Right ventricle myocardium inferior (tissue), 1 donor: ENCODE measurements around the gene CACNB1. TPM values are rescaled to one million over a fixed set of nuclear protein-coding genes. Genes with fewer than 3 reads are reported as not detected.

Experiments used
- ATAC-seq: fragments of 200-7000 bp; cut with Tn5 transposase; one replicate; pipeline ENCODE4 v1.9.1; 2020; ENCODE audit warnings: mild to moderate bottlenecking, moderate library complexity
- DNase-seq: peaks from one replicate; pipeline ENCODE4 v3.0.0; 2021; ENCODE audit errors: missing footprints
- intact Hi-C: fragments of 100-400 bp; cut with DNase I; formaldehyde crosslinking; loops from one replicate; pipeline ENCODE4 v1.11.0; 2022
- total RNA-seq: library from RNA; stranded (reverse); fragmentation: NEBNext Ultra II Directional; extraction: Animal tissue kit (Norgen Biotek cat#: 25700); gene quantifications from one replicate; pipeline ENCODE4 v1.2.1, GENCODE V29; 2021
- donor health status: DM: no; HTN: yes; CAD: no; lungs with severe emphysema.

The CACNB1 gene
- total RNA-seq, 1 donor from 2014 or later, result 7.4 TPM

DNA sequence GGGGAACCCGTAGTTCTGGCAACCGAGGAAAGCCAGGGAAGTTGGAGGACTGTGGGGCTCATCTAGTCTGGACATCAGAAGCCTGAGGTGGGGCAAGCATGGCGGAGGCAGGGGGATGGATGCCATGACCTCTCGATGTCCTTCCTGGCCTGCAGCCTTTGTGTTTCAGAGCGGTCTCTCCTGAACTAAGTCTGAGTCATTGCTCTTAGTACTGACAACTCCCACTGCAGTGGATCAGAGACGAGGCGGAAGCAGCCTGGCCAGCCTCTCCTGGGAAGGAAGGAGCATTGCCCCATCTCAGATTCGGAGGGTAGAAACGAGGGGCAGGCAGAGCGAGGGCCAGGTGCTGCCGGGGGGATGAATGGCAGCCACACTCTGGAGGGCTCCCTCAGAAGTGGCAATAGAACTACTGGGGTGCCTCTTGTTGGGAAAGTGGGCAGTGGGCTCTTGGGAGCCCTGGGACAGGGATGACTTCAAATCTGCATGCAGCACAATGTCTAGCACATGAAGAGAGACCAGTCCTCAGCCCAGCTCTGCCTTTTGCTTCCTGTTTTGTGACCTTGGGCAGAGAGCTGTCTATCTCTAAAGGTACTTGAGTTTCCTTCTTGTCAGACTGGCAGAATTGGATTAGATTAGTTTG lies 31.9 kb upstream of the CACNB1 start:
- no peak for DNase-seq
- ATAC-seq, result no peak
- intact Hi-C loops, result no loop called here

DNA sequence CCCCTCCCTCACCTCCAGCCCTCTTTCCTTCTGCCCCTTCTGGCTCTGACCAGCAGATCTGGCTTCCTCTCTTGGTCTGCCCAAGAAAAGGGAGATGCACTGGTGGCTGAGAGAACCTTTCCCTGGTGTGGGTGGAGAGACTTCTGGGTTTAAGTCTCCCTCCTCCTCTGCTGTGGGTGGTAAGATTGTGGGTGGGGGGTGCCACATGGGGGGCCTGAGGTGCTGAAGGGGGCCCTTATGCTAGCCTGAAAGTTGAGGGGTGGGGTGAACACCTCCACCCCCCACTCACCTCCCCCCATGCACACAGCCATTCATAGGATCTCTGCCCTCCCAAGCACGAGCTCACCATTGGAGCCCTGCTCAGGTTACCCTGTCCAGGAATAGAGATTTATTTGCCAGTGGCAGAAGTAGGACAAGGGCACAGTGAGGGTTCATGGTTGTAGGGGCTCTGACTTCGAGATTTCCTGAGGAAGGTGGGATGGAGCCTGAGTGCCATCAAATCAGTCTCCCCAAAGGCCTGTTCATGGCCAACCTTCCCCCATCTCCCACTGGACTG lies 30.0 kb upstream of the CACNB1 start:
- intact Hi-C loops, result no loop called here
- no peak for DNase-seq
- no peak for ATAC-seq

DNA sequence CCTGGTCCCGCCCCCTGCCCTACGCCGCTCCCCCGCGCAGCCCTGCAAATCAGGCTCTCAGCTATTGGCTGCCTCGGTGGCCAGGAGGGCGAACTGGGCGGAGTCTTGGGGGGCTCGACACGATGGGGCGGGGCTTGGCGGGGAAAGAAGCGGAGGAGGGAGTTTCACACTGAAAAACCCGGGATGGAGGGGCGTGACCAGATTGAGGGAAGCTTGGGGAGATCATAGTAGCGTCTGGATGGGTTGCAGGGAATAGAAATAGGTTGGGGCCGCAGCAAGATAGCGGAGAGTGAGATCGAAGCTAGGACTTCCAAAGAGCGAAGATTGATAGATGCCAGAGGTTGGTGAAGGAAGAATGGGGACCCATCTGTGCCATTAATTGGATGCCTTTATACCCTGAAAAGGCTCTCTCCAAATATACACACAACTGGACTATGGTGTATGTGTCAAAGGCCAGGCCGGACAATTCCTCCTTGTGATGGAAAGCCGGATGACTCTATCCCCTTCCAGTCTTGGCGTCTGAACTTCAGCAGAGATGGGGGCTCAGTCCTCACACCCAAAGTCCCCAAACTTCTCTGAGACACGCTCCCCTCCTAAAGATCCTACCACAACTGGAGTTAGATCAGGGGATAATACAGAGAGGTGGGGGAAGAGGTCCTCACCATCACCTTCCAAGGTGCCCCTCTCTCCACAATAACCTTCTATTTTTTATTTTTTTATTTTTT lies 28.7 kb upstream of the CACNB1 start:
- DNase-seq (no peak), ATAC-seq (peak; percentile 82)
- intact Hi-C loops, result no loop called here

DNA sequence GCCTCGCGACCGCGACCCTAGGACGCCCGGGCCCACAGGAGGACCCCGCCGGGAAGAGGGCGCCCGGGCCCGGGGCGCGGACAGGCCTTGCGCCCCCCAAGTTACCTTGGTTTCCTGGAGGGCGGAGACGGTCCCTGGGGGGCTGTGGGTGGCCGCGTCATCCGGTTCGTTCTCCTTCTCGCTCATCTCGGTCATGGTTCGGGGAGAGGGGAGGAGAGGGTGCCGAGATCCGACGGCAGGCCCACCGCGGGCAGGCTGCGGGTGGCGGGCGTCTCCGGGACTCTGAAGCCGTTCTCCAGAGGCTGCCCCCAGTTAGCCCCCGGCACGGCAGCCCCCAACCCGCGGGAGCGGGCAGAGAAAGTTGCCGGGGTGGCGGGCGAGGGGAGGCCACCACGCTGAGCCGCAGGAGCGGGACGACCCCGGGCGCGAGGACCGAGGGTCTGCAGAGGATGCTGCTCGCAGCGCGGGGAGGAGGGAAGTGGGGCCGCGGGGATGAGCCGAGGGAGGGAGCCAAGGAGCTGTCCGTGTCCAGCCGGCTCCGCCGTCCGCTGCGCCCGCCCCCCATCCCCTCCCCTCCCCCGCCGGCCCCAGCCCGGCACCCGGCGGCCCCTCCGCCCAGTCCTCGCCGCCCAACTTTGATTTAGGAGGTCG lies 28.0 kb upstream of the CACNB1 start, which contains the start of gene STAC2:
TSS of gene STAC2 (minus strand) at position 638 of the 651 bp plus-strand sequence. CDS start at position 195, 443 bp downstream.
- DNase-seq, result no peak
- intact Hi-C loops, result no loop called here
- no peak for ATAC-seq

DNA sequence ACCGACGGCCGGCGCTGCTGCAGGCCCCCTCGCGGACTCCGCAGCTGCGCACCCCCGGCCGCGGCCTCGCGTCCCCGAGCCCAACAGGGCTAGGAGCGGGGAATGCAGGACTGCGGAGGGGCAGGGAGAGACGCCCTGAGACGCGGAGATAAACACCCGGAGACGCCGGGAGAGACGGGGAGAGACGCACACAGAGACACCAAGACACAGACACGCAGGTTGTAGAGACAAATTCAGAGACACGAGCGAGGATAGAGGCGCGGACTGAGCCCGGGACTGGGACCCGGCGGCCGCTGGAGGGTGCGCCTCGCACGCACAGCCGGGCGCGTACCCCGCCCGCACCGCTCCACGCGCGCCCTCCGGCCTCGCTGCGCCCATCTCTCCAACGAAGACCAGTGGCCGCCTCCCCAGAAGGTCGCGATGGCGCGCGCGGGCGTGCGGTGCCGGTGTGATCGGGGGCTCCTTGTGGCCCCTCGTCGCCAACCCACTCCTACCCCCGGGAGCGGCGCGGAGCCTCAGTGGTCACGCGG lies 27.4 kb upstream of the CACNB1 start:
- ATAC-seq (no peak), DNase-seq (no peak)
- intact Hi-C loops, result no loop called here

DNA sequence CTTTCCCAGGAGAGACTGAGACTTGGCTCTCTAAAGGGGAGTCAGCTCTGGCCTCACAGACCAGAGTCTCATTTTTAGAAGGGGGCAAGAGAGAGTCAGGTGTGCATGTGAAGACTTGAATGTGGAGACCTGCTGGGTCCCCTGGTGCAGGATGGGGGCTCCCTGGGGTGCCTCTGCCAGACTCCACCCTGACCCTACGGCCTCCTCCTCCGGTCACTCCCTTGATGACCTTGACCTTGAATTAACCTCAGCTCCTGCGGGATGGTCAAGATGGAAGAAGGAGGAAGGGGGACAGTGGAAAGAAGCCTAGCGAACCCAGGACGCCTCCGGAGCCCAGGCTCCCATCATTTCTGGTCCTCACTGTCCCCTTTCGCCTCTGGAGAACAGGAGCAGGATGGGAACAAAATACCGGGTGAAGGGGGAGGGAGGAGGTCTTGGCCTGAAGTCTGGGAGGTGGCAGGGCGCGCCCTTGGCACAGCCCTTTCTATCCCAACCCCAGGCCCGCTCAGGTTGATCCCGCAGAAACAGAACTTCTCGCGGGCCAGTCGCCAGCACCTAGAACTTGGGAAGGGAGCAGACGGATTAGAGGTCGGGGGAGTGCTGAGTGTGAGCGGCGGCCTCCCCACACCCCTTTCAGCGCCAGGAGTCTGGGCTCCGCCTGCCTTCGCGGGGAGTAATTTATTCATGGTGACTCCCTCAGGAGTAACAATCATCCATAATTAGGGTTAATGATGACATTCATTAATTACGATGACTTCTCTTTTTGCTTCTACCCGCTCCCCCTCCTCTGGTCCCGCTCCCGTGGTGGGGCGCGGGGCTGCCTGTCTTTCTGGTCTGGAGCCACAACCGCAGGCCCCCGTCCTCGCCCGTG lies 26.7 kb upstream of the CACNB1 start:
- intact Hi-C loops, result no loop called here
- ATAC-seq, result no peak
- DNase-seq, result no peak

DNA sequence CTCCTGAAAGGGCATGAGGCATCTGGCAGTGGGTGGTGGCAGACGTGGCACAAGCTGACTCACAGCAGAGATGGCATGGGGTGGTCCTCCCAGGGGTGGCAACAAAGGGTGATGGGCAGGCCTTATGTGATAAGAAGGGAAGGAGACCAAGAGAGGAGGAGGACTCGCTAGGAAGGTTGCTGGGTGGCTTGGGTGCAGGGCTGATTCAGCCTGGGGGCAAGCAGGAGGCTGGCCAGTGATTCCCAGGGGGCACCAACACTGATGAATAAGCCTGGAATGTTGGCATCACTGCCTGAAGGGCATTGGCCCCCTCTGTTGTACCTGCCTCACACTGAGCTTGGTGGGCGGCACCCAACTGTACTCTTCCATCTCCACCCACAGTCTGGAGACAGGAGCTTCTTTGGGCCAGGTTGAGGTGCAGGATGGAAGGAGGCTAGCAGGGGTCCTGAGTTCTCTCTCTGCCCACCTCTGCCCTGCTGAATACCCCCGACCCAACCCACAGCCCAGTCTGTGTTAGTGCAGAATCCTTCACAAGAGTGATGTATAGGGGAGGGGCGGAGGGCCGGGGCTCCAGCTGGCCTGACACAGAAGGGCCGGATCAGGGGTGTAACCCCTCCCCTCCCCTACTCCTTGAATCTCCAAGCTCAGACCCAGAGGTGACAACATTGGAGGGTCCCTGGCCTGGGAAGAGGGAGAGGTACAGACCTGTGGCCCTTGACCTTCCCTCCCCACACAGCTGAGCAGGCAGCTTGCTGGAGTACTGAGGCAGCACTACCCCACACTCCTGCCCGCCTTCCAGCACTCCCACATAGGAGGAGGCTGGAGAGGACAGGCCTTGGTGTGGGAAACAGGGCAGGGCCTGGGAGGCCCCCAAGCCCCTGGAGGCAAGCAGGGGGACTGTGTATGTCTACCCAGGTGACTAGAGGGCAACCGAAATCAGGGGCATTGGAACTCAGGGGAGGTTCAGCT lies 25.7 kb upstream of the CACNB1 start:
- intact Hi-C loops, result no loop called here
- no peak for ATAC-seq
- DNase-seq, result no peak

DNA sequence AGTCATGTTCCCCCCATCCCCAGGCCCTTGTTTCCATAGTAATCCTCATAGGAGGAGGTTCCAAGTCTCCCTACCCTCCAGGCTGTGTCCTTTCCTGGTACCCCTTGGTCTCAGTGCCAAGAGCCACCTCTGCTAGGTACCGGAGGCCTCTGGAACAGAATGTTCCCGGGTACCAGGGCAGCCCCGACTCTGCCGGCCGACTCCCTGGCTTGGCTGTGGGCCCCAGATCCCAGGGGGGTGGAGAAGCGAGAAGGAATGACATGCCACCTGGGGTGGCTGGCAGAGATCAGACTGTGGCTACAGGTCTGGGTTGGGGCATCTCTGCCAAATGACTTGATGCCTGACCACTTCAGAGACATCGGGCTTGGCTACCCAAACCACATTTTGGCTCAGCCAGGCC lies 24.7 kb upstream of the CACNB1 start:
- ATAC-seq, result no peak
- no peak for DNase-seq

DNA sequence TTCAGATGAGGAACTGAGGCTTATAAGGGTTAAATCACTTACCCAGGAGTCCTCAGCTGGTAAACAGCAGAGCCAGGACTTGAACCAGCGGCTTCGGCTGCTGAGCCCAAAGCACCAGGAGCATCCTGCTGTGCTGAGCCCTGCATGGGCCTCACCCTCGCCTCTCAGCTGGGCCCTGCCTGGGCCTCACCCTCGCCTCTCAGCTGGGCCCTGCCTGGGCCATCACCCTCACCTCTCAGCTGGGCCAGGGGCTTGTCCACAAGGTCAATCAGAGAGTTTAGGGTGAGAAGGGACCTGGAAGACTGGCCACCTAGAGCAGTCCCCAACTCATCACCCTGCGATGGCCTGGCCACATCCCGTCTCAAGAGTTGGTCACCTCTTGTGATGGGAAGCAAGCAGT lies 24.1 kb upstream of the CACNB1 start:
- ATAC-seq (no peak), DNase-seq (no peak)
- intact Hi-C loops, result no loop called here

More for the DNA sequence above, 24.7 kb upstream of the CACNB1 start:
- intact Hi-C loops, result no loop called here

DNA sequence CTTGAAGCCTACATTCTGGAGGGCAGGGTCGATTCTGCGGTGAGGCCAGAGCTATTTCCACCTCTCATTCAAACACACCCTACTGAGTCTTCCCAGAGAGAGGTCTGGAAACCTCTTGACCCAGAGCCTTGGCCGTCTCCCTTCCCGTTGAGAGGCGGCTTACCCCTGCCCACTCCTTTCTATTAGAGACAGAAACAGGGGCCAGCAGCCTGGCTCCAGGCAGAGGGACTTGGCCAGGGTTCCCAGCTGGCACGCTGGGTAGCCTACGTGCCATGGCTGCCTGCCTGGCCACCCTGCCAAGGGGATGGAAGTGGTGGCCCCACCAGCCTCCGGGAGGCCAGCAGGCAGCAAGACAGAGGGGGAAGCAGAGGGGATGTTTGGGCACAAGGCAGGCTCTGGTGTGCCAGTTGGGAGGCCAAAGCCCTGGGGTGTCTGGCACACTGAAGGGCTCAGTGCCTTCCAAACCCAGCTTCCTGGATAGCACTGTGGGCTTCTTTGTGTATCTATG lies 22.2 kb upstream of the CACNB1 start:
- ATAC-seq, result peak; percentile 81
- intact Hi-C loops, result no loop called here
- DNase-seq, result no peak

DNA sequence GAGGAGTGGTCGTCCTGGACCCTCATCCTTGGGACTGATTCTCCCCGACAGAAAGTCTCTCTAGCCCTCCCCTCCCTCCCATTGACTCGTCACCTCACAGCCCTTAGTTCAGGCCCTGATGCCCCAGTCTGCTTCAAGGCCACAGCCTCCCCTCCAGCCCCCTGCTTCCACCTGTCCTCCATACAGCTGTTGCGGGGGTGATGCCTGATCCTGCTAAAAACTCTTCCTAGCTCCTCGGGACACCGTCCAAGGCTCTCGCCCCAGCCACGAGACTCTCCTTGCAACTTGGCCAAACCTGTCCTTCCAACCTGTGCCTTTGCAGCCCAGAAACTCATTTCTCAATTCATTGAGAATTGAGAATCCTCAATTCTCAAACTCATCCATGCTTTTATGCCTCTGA lies 21.4 kb upstream of the CACNB1 start:
- ATAC-seq (no peak), DNase-seq (no peak)
- intact Hi-C loops, result no loop called here

DNA sequence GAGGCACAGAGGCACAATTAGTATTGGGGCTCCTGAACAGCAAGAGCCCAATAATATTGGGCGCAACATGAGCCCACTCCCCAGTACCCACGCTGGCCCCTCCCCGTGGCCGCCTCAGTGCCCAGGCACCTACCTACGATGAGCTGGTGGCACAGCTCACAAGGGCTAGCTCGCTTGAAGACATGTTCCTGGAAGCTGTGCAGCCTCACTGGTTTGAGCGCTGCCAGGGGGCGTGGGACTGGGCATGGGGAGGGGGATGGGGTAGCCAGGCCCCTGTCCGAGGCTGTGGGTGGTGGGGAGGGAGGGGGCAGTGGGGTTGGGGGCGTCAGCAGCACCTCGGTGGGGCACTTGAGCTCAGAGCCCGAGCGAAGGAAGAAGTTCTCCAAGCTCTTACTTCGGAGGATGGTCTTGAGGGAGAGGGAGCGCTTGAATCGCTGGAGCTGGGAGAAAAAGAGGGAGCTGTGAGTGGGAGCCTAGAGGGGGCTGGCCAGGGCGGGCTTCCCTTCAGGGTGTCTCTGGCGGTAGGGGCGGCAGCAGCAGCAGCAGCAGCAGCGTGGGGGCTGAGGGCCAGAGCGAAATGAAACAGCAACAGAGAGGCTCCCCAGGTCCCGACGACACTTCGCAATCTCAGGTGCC lies 20.4 kb upstream of the CACNB1 start:
- no peak for ATAC-seq
- DNase-seq, result no peak
- intact Hi-C loops, result no loop called here

DNA sequence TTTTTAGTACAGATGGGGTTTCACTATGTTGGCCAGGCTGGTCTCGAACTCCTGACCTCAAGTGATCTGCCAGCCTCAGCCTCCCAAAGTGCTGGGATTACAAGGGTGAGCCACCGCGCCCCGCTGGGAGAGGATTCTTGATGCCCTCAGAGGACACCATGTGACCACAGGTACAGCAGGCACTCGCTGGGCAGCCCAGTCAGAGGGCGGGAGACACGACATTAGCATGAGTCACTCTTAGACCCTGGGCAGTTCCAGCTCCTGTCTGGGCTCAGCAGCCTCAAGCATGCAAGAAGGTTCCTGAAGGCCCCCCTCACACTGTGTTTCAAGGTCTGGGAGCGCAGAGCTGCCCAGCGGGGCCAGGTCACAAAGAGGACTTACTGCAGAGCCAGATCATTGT lies 16.4 kb upstream of the CACNB1 start:
- intact Hi-C loops, result no loop called here
- no peak for ATAC-seq

DNA sequence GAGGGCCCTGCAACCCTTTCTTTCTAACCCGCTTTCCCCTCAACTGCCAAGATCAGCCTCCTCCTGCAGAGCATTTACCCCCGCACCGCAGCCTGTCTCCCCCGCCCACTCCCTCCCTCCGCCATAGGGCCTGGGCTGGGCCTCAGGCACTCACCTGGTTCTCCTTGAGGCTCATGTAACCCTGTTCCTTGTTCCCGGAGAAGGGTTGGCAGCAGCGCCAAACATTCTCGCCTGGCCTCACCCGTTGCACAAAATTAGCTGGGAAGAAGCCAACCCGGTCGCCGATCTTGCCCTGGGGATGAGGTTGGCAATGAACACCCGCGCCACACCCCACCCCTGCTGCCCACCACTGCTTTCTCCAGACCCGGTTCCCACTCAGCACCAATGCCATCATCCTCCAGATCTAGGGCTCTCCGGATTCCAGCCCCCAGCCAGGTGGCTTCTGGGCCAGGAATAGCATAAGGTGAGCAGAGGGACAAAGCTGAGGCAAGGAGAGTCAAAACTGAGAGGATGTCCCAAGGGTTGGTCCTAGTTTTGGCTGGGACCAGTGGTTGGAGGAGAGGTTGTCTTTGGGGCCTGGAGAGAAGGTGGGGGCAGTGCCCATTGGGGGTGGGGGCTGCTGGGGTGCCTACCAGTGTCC lies 15.5 kb upstream of the CACNB1 start:
- DNase-seq (no peak), ATAC-seq (no peak)
- intact Hi-C loops, result no loop called here

More for the DNA sequence above, 16.4 kb upstream of the CACNB1 start:
- DNase-seq, result no peak

DNA sequence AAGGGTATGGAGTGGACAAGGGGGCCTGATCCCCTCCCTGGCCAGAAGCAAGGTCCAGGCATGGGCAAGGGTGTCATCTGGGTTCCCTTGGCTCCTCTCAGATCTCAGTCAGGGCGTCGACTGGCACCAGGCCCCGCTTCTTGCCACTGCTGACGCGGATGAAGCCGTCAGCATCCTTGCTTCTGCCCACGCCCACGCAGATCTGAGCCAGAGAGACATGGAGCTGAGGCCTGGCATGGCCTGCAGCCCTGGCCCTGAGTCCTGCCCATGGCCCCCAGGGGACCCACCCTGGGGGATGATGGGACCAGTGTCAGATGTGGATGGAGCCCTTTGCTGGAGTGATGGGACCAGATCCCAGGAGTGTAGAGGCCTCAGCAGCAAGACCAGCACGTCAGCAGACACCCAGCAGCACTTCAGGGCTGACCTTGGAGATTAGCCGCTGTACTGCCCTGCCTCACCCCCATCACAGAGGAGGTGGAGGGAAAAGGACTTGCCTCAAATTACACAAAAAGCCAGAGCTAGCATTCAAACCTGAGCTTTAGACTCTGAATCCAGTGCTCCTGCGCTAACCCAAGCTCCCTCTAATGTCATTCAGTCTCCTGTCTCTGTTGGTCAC lies 14.8 kb upstream of the CACNB1 start:
- peak; percentile 38 for ATAC-seq
- no peak for DNase-seq
- intact Hi-C loops, result no loop called here

DNA sequence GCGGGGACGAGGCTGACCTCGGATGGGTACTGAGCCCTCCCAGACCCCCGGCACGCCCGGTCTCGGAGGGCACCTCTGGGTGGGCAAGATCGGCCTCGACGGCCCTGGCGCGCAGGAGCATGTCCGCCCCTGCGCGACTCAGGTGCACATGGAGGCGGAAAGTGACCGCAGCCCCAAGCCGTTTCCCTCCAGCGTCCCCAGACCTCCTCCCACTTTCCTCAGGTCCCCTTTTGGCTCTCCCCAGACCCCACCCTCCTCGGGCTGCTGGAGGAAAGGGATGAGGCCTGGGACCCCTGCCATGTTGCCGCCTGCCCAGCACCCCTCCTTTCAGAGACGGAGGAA lies 12.6 kb upstream of the CACNB1 start:
- intact Hi-C loops, result no loop called here
- DNase-seq (no peak), ATAC-seq (no peak)
